OCI-LY3 (cell line): ENCODE results near the gene PLG.

ENCODE experiments used
- H2AFZ ChIP-seq: fragments of 200-600, 300-600 bp; shearing (Covaris generic); 2 replicates; pipeline ENCODE4 v1.6.0; 2014; ENCODE audit warnings: antibody characterized with exemption, low read depth, low read length
- H3K27ac ChIP-seq: fragments of 200-600, 300-600 bp; sonication (generic); 2 replicates; pipeline ENCODE4 v1.5.1; 2014; ENCODE audit warnings: mild to moderate bottlenecking, low read length, moderate library complexity, mixed read lengths
- H3K27me3 ChIP-seq: fragments of 200-600, 300-600 bp; sonication (generic); 2 replicates; pipeline ENCODE4 v1.6.1; 2014; ENCODE audit warnings: low read depth, low read length, mixed read lengths
- H3K36me3 ChIP-seq: fragments of 200-600, 300-600 bp; sonication (generic); replicated peaks from 2 replicates; pipeline ENCODE3; 2014; ENCODE audit warnings: low read depth, low read length, mixed read lengths
- H3K4me1 ChIP-seq: fragments of 300-600, 200-600 bp; sonication (generic); 2 replicates; pipeline ENCODE4 v1.6.1; 2014; ENCODE audit warnings: low read length, mixed read lengths
- H3K4me2 ChIP-seq: fragments of 200-600, 300-600 bp; sonication (generic); 2 replicates; pipeline ENCODE4 v1.6.1; 2014; ENCODE audit warnings: low read length, mixed read lengths
- H3K4me3 ChIP-seq: fragments of 300-600, 200-600 bp; sonication (generic); 2 replicates; pipeline ENCODE4 v1.5.1; 2014; ENCODE audit warnings: antibody characterized with exemption, mild to moderate bottlenecking, low read length, moderate library complexity
- H3K79me2 ChIP-seq: fragments of 300-600, 200-600 bp; shearing (Covaris generic); 2 replicates; pipeline ENCODE4 v1.6.1; 2014; ENCODE audit warnings: mild to moderate bottlenecking, low read length, mixed read lengths
- H3K9ac ChIP-seq: fragments of 300-600, 200-600 bp; shearing (Covaris generic); 2 replicates; pipeline ENCODE4 v1.6.0; 2014; ENCODE audit warnings: mild to moderate bottlenecking, low read length, moderate library complexity
- H3K9me3 ChIP-seq: fragments of 200-600, 300-600 bp; shearing (Covaris generic); 2 replicates; pipeline ENCODE4 v1.6.1; 2014; ENCODE audit warnings: low read length, mixed read lengths; ENCODE audit not compliant: insufficient read depth
- H4K20me1 ChIP-seq: fragments of 200-600, 300-600 bp; sonication (generic); 2 replicates; pipeline ENCODE4 v1.6.1; 2016; ENCODE audit warnings: low read length, mixed read lengths; ENCODE audit not compliant: insufficient read depth
- CTCF ChIP-seq: fragments of 200-600, 300-600 bp; sonication (generic); IDR thresholded peaks from 2 replicates; pipeline ENCODE4 v1.5.1; 2014; ENCODE audit warnings: antibody characterized with exemption, low read length, low read depth
- EZH2phosphoT487 ChIP-seq: fragments of 200-600 bp; shearing (Covaris generic); IDR thresholded peaks from 2 replicates; pipeline ENCODE4 v1.6.1; 2018; ENCODE audit warnings: antibody characterized with exemption, mixed run types, low read depth

Gene PLG

GRCh38 chr6:160765412-160765811 is 63.4 kb downstream of the PLG start:
- TF ChIP-seq EZH2phosphoT487 = no peak
- TF ChIP-seq CTCF = no peak
- Histone ChIP-seq H3K79me2 (no peaks in the 10 kb centered on the region), H3K4me2 (no peak overlapping the region), H3K27ac (no peak overlapping the region), H3K4me1 (no peaks in the 10 kb centered on the region), H2AFZ (no peak overlapping the region), H4K20me1 (no peaks in the 10 kb centered on the region), H3K27me3 (no peaks in the 10 kb centered on the region), H3K4me3 (no peak overlapping the region), H3K9me3 (peaks cover 4% of the 10 kb centered on the region; the same call in 1 of the 2 replicates), H3K36me3 (no peaks in the 10 kb centered on the region), H3K9ac (no peak overlapping the region)

GRCh38 chr6:160766657-160766988 is 64.6 kb downstream of the PLG start:
- Histone ChIP-seq H3K79me2 (no peaks in the 10 kb centered on the region), H3K36me3 (no peaks in the 10 kb centered on the region), H3K4me2 (no peak overlapping the region), H3K9me3 (peaks cover 4% of the 10 kb centered on the region; the same call in 1 of the 2 replicates), H3K27ac (no peak overlapping the region), H4K20me1 (no peaks in the 10 kb centered on the region), H3K4me1 (no peaks in the 10 kb centered on the region), H3K27me3 (no peaks in the 10 kb centered on the region), H3K9ac (no peak overlapping the region), H3K4me3 (no peak overlapping the region), H2AFZ (no peak overlapping the region)
- no peak for TF ChIP-seq EZH2phosphoT487
- no peak for TF ChIP-seq CTCF

GRCh38 chr6:160766989-160767646 is 65.1 kb downstream of the PLG start:
- no peak overlapping the region for H2AFZ ChIP-seq
- peaks cover 3% of the 10 kb centered on the region; the same call in 1 of the 2 replicates for H3K9me3 ChIP-seq
- no peaks in the 10 kb centered on the region for H3K27me3 ChIP-seq
- no peak overlapping the region for H3K9ac ChIP-seq
- H3K4me1 ChIP-seq = no peaks in the 10 kb centered on the region
- no peak overlapping the region for H3K4me3 ChIP-seq
- no peaks in the 10 kb centered on the region for H3K36me3 ChIP-seq
- TF ChIP-seq EZH2phosphoT487 (no peak), CTCF (no peak)
- H3K27ac ChIP-seq = no peak overlapping the region
- H4K20me1 ChIP-seq = no peaks in the 10 kb centered on the region
- no peak overlapping the region for H3K4me2 ChIP-seq
- H3K79me2 ChIP-seq = no peaks in the 10 kb centered on the region

GRCh38 chr6:160767647-160768019 is 65.6 kb downstream of the PLG start:
- no peaks in the 10 kb centered on the region for H3K27me3 ChIP-seq
- no peaks in the 10 kb centered on the region for H3K36me3 ChIP-seq
- no peaks in the 10 kb centered on the region for H3K9me3 ChIP-seq
- TF ChIP-seq EZH2phosphoT487 = no peak
- H2AFZ ChIP-seq = no peak overlapping the region
- H3K79me2 ChIP-seq = no peaks in the 10 kb centered on the region
- no peak overlapping the region for H3K4me2 ChIP-seq
- no peak overlapping the region for H3K27ac ChIP-seq
- H3K4me3 ChIP-seq = no peak overlapping the region
- H3K4me1 ChIP-seq = no peaks in the 10 kb centered on the region
- no peaks in the 10 kb centered on the region for H4K20me1 ChIP-seq
- no peak overlapping the region for H3K9ac ChIP-seq
